RPMI7951 (cell line): ENCODE measurements around the gene ST6GAL1. TPM values are rescaled to one million over a fixed set of nuclear protein-coding genes. Genes with fewer than 3 reads are reported as not detected.
A peak's percentile ranks its signal among the peaks of the same experiment; 100 is the strongest.
"Not testable (repeated sequence)": the region's sequence is repeated elsewhere in the genome, so short reads cannot be mapped to it uniquely, and the experiment has no call there.

Experiments used
- DNase-seq: peaks from one replicate; pipeline ENCODE4 v3.0.0-alpha.2; 2012; ENCODE audit warnings: low read depth
- total RNA-seq: library from RNA; depleted of rRNA; stranded (reverse); fragments of >200 nt; shearing (Covaris generic); gene quantifications from 2 replicates; pipeline ENCODE4 v1.2.3, GENCODE V29; 2014

ST6GAL1 gene
- total RNA-seq, 1 experiment from 2014 or later: 2.0 TPM

- DNase-seq: no peak
Observed at GRCh38 chr3:186940967-186941366, 10.6 kb downstream of the ST6GAL1 start.

DNA sequence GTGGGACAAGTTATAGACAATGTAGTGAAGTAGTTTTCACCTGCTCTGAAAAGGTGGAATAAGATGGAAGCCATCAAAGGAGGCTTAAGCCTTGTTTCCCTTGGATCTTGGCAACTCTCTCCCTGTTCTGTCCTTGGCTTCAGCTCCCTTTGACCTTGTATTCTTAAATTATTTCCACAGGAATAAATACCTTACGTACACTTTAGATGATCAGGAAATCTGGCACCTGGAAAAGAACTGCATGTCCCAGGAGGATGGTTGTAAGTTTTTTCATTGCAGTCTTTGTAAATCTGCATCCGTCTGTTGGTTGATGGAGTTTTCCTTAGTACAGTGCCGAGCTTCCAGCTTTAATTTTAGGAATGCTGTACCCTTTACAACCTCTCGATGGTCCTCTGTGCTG, 11.8 kb downstream of the ST6GAL1 start:
- no peak for DNase-seq

GRCh38 chr3:186945255-186945823, 15.0 kb downstream of the ST6GAL1 start:
- DNase-seq: no peak

GRCh38 chr3:186946756-186947375, 16.5 kb downstream of the ST6GAL1 start:
- no peak for DNase-seq

- DNase-seq: peak; percentile 23
Observed at GRCh38 chr3:186949281-186949982, 19.1 kb downstream of the ST6GAL1 start.

DNA sequence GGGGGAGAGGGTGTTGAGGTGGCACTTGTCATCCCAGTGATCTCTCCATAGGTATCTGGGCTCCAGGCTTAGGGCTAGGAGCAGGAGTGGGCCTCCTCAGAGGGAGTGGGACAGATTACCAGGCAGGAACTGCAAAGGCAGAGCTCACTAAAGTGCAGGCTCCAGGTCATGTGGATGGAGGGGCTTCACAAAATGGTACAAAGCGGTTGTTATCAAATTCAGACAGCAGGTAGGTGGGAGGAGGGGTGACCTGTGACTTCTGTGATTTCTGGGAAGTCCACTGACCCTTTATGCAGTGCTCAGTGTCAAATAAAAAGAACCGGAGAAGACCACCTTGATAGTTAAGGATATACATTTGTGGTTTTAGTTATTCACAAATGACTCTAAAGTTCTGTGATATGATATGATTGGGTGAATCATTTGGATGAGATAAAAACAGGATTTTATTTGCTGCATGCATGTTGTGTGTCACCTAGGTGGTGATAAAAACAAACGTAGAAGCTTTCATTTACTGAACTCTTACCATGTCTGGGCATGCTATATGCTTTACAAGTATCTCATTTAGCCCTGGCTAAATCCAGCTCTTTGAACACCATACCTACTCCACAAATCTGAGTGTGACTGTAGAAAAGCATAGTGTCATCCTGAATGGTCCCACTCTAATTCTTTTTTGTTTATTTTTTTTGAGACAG, 20.2 kb downstream of the ST6GAL1 start:
- DNase-seq: no peak

GRCh38 chr3:186951640-186952552, 21.6 kb downstream of the ST6GAL1 start:
- DNase-seq: no peak

GRCh38 chr3:186953011-186953487, 22.7 kb downstream of the ST6GAL1 start:
- no peak for DNase-seq

DNA sequence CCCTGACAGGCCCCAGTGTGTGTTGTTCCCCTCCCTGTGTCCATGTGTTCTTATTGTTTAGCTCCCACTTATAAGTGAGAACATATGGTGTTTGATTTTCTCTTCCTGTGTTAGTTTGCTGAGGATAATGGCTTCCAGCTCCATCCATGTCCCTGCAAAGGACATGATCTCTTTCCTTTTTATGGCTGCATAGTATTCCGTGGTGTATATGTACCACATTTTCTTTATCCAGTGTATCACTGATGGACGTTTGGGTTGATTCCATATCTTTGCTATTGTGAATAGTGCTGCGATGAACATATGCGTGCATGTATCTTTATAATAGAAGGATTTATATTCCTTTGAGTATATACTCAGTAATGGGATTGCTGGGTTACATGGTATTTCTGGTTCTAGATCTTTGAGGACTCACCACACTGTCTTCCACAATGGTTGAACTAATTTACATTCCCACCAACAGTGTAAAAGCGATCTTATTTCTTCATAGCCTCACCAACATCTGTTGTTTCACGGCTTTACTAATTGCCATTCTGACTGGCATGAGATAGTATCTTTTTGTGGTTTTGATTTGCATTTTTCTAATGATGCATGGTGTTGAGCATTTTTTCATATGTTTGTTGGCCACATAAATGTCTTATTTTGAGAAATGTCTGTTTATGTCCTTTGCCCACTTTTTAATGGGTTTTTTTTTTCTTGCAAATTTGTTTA, 23.8 kb downstream of the ST6GAL1 start:
- not testable (repeated sequence) for DNase-seq

- DNase-seq: no peak
Observed at GRCh38 chr3:186955898-186956696, 25.8 kb downstream of the ST6GAL1 start.

- DNase-seq: no peak
Observed at GRCh38 chr3:186959029-186959624, 28.8 kb downstream of the ST6GAL1 start.

DNA sequence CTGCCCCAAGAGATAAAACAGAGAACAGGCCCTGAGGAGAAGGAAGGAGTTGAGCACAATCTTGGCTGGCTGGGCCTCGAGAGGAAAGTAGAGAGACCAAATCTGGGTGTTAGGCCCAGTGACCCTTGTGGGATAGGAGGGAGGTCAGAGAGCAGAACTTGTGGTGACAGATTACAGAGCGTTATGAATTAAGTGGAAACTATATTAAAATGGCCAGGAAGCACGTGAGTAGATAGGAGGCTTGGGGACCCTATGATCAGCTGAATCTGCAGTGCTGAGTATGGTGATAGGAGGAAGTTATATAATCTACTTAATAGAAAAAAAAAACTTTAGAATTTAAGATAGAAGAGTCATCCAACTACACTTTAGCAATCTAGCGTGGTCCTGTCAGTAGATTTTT, 30.0 kb downstream of the ST6GAL1 start:
- DNase-seq: no peak

DNA sequence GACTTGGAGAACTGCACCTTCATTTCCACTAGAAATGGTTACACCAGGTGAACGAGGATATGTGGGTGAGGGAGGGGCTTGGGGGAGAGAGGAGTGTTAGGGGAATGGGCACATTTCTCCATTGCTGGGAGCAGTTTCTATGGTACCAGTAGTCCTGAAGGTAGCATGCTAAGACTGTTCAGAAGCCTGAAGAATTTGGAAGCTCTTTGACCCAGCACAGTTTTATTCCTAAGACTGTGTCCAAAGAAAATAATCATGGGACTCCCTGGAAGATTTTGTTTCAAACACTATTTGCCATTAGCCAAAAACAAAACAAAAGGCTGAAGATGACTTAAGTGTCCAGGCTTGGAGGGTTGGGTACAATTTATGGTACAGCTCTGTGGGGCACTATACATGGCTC, 32.1 kb downstream of the ST6GAL1 start:
- no peak for DNase-seq

DNA sequence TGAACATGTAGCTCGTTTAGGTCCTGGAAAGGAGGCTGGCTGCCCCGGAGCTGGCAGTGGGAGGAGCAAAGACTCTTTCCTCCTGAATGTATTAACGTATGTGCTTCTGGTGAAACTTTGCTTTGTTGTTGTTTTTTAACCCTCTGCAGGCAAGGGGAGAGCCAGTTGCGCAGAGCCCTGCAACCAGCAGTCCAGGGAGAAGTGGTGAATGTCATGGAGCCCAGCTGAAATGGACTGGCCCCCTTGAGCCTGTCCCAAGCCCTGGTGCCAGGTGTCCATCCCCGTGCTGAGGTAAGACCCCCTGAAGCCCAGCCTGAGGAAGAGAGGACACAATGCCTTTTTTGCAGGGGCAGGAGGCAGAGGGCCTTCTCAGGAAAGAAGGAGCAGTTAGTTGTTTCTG, 33.3 kb downstream of the ST6GAL1 start:
- no peak for DNase-seq

GRCh38 chr3:186964071-186964470, 33.7 kb downstream of the ST6GAL1 start:
- no peak for DNase-seq

- DNase-seq: no peak
Observed at GRCh38 chr3:186964616-186965015, 34.3 kb downstream of the ST6GAL1 start.

GRCh38 chr3:186965141-186965879, 35.0 kb downstream of the ST6GAL1 start:
- peak; percentile 43 for DNase-seq

DNA sequence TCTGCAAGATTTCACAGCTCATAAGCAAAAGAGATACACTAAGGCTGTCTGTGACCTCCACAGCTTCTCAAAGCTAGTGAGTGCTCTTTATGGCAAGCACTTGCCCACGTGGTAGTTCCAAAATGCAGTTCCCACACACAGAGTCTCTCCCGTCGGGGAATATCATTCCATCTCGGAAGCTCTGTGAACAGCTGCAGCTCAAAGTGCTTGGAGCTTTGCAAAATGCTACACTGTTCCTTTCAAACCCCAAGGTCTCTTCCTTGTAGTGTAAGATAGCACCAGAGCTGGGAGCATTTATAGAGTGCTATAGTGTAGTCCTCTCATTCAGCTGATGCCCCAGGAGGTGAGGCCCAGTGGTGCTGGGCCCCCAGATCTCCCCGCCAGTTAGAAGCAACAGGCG, 36.1 kb downstream of the ST6GAL1 start:
- no peak for DNase-seq

DNA sequence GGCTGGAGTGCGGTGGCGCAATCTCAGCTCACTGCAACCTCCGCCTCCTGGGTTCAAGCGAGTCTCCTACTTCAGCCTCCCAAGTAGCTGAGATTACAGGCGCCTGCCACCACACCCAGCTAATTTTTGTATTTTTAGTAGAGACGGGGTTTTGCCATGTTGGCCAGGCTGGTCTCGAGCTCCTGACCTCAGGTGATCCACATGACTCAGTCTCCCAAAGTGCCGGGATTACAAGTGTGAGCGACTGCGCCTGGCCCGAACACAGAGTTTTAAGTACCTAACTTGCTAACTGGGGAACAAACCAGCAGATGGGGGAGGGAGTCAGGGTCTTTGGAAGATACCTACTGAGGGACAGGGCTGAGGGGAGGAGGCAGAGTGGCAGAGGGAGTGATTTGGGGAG, 36.9 kb downstream of the ST6GAL1 start:
- DNase-seq: not testable (repeated sequence)
